Astrocyte (in vitro differentiated cells and primary cell): ENCODE results near the gene TROAP. TPM values are rescaled to one million over a fixed set of nuclear protein-coding genes. Genes with fewer than 3 reads are reported as not detected.

ENCODE experiments used
- DNase-seq: peaks from one replicate; pipeline ENCODE4 v3.0.0-alpha.2; 2010; ENCODE audit warnings: low read depth
- FAIRE-seq: peaks from 2 replicates; lab custom pipeline; 2011; peaks lifted over from hg19 to GRCh38; lab: Jason Lieb, UNC
- H2AFZ ChIP-seq: 2 replicates; pipeline ENCODE4 v1.6.0; 2012; ENCODE audit warnings: low read depth, low read length, inconsistent platforms
- H3K27ac ChIP-seq: 2 replicates; pipeline ENCODE4 v1.5.1; 2011; ENCODE audit warnings: low read depth, low read length, inconsistent platforms
- H3K27me3 ChIP-seq: 2 replicates; pipeline ENCODE4 v1.6.0; 2011; ENCODE audit warnings: low read length, inconsistent platforms; ENCODE audit not compliant: insufficient read depth
- H3K36me3 ChIP-seq: 2 replicates; pipeline ENCODE4 v1.5.1; 2011; ENCODE audit warnings: low read length, inconsistent platforms; ENCODE audit not compliant: insufficient read depth
- H3K4me1 ChIP-seq: 2 replicates; pipeline ENCODE4 v1.5.1; 2011; ENCODE audit warnings: low read length, inconsistent platforms; ENCODE audit not compliant: insufficient read depth
- H3K4me2 ChIP-seq: 2 replicates; pipeline ENCODE4 v1.6.0; 2012; ENCODE audit warnings: low read length, inconsistent platforms
- H3K4me3 ChIP-seq: 2 replicates; pipeline ENCODE4 v1.5.1; 2011; ENCODE audit warnings: low read depth, mild to moderate bottlenecking, low read length, inconsistent platforms; ENCODE audit not compliant: insufficient read depth
- H3K79me2 ChIP-seq: 2 replicates; pipeline ENCODE4 v1.6.0; 2012; ENCODE audit warnings: mild to moderate bottlenecking, low read length, inconsistent platforms; ENCODE audit not compliant: insufficient read depth
- H3K9ac ChIP-seq: 2 replicates; pipeline ENCODE4 v1.6.0; 2012; ENCODE audit warnings: mild to moderate bottlenecking, low read length, inconsistent platforms
- H3K9me3 ChIP-seq: 2 replicates; pipeline ENCODE4 v1.5.1; 2012; ENCODE audit warnings: low read depth, mild to moderate bottlenecking, low read length, inconsistent platforms; ENCODE audit not compliant: insufficient read depth
- H4K20me1 ChIP-seq: 2 replicates; pipeline ENCODE4 v1.6.0; 2012; ENCODE audit warnings: low read length, inconsistent platforms; ENCODE audit not compliant: insufficient read depth
- H3K27ac Mint-ChIP-seq: one replicate; pipeline ENCODE4 v1.8.0; 2021; ENCODE audit warnings: mild to moderate bottlenecking, mixed read lengths; ENCODE audit not compliant: unreplicated experiment
- H3K27me3 Mint-ChIP-seq: one replicate; pipeline ENCODE4 v1.8.0; 2021; ENCODE audit warnings: low read depth, mixed read lengths; ENCODE audit not compliant: unreplicated experiment
- H3K36me3 Mint-ChIP-seq: one replicate; pipeline ENCODE4 v1.8.0; 2021; ENCODE audit warnings: low read depth, mixed read lengths; ENCODE audit not compliant: unreplicated experiment
- H3K4me1 Mint-ChIP-seq: one replicate; pipeline ENCODE4 v1.8.0; 2021; ENCODE audit warnings: low read depth, mixed read lengths; ENCODE audit not compliant: unreplicated experiment
- H3K4me3 Mint-ChIP-seq: one replicate; pipeline ENCODE4 v1.8.0; 2021; ENCODE audit warnings: mild to moderate bottlenecking, moderate library complexity, mixed read lengths; ENCODE audit not compliant: unreplicated experiment
- H3K9me3 Mint-ChIP-seq: one replicate; pipeline ENCODE4 v1.8.0; 2021; ENCODE audit warnings: mild to moderate bottlenecking, mixed read lengths; ENCODE audit not compliant: unreplicated experiment
- EZH2 ChIP-seq: IDR thresholded peaks from 2 replicates; pipeline ENCODE4 v1.6.1; 2012; ENCODE audit warnings: mild to moderate bottlenecking, low read length, inconsistent platforms; ENCODE audit not compliant: insufficient read depth
- total RNA-seq: library from RNA; stranded (reverse); gene quantifications from 2 replicates; pipeline ENCODE4 v1.2.1, GENCODE V29; 2021
- TF ChIP-seq, protein P1 (sequence below): IDR thresholded peaks from 2 replicates; pipeline ENCODE4 v1.5.1; 2011; ENCODE audit warnings: low read depth, mild to moderate bottlenecking, inconsistent platforms, low read length, moderate library complexity; ENCODE audit not compliant: insufficient read depth

The TROAP gene
- total RNA-seq, 1 donor from 2014 or later, result 2.7 TPM

DNA sequence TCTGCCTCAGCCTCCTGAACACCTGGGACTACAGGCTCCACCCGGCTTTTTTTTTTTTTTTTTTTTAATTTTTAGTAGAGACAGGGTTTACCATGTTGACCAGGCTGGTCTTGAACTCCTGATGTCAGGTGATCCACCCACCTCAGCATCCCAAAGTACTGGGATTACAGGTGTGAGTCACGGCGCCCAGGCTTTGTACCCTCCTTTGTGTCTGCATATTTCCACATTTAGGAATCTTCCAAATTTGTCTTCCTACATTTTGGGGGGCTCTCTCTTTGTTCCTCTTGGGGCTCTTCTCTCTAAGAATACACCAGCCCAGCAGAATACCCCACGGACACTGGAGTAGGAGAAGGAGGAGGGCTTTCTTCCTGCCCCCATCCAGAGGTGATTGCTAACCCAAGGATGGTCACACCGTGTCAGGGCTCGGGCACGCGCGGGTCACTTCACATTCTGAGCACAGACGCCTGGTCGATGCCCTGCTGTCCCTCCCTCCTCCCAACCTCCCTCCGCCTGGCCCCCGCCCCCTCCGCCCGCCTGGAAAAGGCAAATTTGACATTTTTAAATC is 21.5 kb downstream of the TROAP start:
- no peaks in the 10 kb centered on the region for H4K20me1 ChIP-seq
- H3K27ac ChIP-seq, result no peak overlapping the region
- no peaks in the 10 kb centered on the region for H3K36me3 Mint-ChIP-seq
- TF ChIP-seq, protein P1, sequence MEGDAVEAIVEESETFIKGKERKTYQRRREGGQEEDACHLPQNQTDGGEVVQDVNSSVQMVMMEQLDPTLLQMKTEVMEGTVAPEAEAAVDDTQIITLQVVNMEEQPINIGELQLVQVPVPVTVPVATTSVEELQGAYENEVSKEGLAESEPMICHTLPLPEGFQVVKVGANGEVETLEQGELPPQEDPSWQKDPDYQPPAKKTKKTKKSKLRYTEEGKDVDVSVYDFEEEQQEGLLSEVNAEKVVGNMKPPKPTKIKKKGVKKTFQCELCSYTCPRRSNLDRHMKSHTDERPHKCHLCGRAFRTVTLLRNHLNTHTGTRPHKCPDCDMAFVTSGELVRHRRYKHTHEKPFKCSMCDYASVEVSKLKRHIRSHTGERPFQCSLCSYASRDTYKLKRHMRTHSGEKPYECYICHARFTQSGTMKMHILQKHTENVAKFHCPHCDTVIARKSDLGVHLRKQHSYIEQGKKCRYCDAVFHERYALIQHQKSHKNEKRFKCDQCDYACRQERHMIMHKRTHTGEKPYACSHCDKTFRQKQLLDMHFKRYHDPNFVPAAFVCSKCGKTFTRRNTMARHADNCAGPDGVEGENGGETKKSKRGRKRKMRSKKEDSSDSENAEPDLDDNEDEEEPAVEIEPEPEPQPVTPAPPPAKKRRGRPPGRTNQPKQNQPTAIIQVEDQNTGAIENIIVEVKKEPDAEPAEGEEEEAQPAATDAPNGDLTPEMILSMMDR, result no peak
- TF ChIP-seq EZH2, result no peak
- H3K4me1 Mint-ChIP-seq, result peaks cover 6% of the 10 kb centered on the region
- FAIRE-seq, result no peak
- DNase-seq, result no peak
- no peaks in the 10 kb centered on the region for H3K9me3 Mint-ChIP-seq
- H2AFZ ChIP-seq, result no peak overlapping the region
- peaks cover 74% of the 10 kb centered on the region for H3K27me3 Mint-ChIP-seq
- no peak overlapping the region for H3K27ac Mint-ChIP-seq
- no peak overlapping the region for H3K9ac ChIP-seq
- H3K4me2 ChIP-seq, result peak overlapping the region; percentile 85
- H3K36me3 ChIP-seq, result no peaks in the 10 kb centered on the region
- H3K4me1 ChIP-seq, result peaks cover 42% of the 10 kb centered on the region
- H3K4me3 ChIP-seq, result no peak overlapping the region
- no peaks in the 10 kb centered on the region for H3K9me3 ChIP-seq
- peaks cover 54% of the 10 kb centered on the region for H3K27me3 ChIP-seq
- no peak overlapping the region for H3K4me3 Mint-ChIP-seq
- H3K79me2 ChIP-seq, result no peaks in the 10 kb centered on the region

DNA sequence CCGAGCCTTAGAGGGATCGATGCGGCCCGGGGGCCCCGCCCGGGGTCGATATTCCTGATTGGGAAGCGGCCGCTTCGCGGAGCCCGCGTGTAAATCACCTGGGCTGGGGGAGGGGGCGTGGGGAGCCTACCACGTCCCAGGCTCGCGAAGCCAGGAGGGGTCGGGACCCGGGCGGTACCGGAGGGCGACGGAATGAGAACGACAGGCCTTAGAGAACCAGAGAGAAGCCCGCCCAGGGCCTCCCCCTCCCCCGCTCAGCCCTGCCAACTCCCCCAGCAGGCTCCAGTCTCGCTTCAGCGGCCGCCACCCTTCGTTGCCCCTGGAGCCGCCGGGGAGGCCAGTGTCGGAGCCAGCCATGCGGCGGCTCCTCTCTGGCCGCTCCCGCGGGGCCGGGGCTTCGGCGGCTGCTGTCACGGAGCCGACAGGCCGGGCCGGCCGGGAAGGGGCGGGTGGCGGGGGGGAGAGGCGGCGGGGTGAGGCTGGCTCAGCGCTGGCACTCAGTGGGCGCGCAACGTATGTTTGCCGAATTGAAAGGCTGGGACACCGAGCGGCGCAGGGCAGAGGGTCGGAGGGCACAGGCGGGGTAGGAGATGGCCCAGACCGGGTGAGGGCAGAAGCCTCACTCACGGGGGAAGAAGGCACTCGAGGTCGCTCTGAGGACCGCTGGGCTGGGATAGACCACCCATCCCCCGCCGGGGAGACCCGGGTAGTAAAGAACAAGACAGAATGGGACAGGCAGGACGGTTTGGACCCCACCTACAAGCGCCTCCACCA is 22.2 kb downstream of the TROAP start:
- H3K4me1 Mint-ChIP-seq, result peaks cover 6% of the 10 kb centered on the region
- Histone ChIP-seq H3K9ac (peak overlapping the region; percentile 16), H3K4me2 (peak overlapping the region; percentile 85), H2AFZ (peak overlapping the region; percentile 58), H3K27ac (no peak overlapping the region), H3K79me2 (no peaks in the 10 kb centered on the region), H4K20me1 (no peaks in the 10 kb centered on the region), H3K4me3 (peak overlapping the region; percentile 34), H3K9me3 (no peaks in the 10 kb centered on the region), H3K36me3 (no peaks in the 10 kb centered on the region), H3K27me3 (peaks cover 48% of the 10 kb centered on the region), H3K4me1 (peaks cover 42% of the 10 kb centered on the region)
- peak overlapping the region; percentile 57 for H3K4me3 Mint-ChIP-seq
- DNase-seq (no peak), FAIRE-seq (no peak)
- H3K27me3 Mint-ChIP-seq, result peaks cover 72% of the 10 kb centered on the region
- no peaks in the 10 kb centered on the region for H3K9me3 Mint-ChIP-seq
- no peak overlapping the region for H3K27ac Mint-ChIP-seq
- no peak for TF ChIP-seq EZH2
- TF ChIP-seq, protein P1, result no peak
- H3K36me3 Mint-ChIP-seq, result no peaks in the 10 kb centered on the region
